Measurements from ENCODE around the gene AGTR1.

Gene AGTR1

GRCh38 chr3:148697306-148698189 is at the start of gene AGTR1:
AGTR1 (plus strand) TSS chr3:148697903; CDS start chr3:148741036, 43,133 bp downstream.
- DNase-seq (ENCODE audit: low read depth): no peak

GRCh38 chr3:148648685-148649352 is 48.9 kb upstream of the AGTR1 start:
- DNase-seq (ENCODE audit: low read depth): no peak

GRCh38 chr3:148651549-148651948 is 46.2 kb upstream of the AGTR1 start:
- DNase-seq (ENCODE audit: low read depth): no peak

GRCh38 chr3:148654433-148654832 is 43.3 kb upstream of the AGTR1 start:
- no peak for DNase-seq (ENCODE audit: low read depth)

GRCh38 chr3:148657470-148657869 is 40.2 kb upstream of the AGTR1 start:
- DNase-seq (ENCODE audit: low read depth): no peak

GRCh38 chr3:148659512-148659911 is 38.2 kb upstream of the AGTR1 start:
- no peak for DNase-seq (ENCODE audit: low read depth)

- no peak for DNase-seq (ENCODE audit: low read depth)
These were observed 17.4 kb upstream of the AGTR1 start for GRCh38 chr3:148680289-148680688.

- DNase-seq (ENCODE audit: low read depth): no peak
These were observed 16.6 kb upstream of the AGTR1 start for GRCh38 chr3:148681080-148681479.

GRCh38 chr3:148682997-148683396 is 14.7 kb upstream of the AGTR1 start:
- no peak for DNase-seq (ENCODE audit: low read depth)

- no peak for DNase-seq (ENCODE audit: low read depth)
These were observed 3.6 kb upstream of the AGTR1 start for GRCh38 chr3:148694116-148694515.

- DNase-seq (ENCODE audit: low read depth): no peak
These were observed 597 bp downstream of the AGTR1 start for GRCh38 chr3:148698190-148698810.

GRCh38 chr3:148705314-148705713 is 7.6 kb downstream of the AGTR1 start:
- no peak for DNase-seq (ENCODE audit: low read depth)

- DNase-seq (ENCODE audit: low read depth): no peak
These were observed 10.1 kb downstream of the AGTR1 start for GRCh38 chr3:148707601-148708380.

- no peak for DNase-seq (ENCODE audit: low read depth)
These were observed 10.7 kb downstream of the AGTR1 start for GRCh38 chr3:148708409-148708808.

GRCh38 chr3:148709560-148710253 is 12.0 kb downstream of the AGTR1 start:
- DNase-seq (ENCODE audit: low read depth): no peak

GRCh38 chr3:148710665-148711064 is 13.0 kb downstream of the AGTR1 start:
- no peak for DNase-seq (ENCODE audit: low read depth)

GRCh38 chr3:148711981-148712666 is 14.4 kb downstream of the AGTR1 start:
- DNase-seq (ENCODE audit: low read depth): no peak

- no peak for DNase-seq (ENCODE audit: low read depth)
These were observed 16.8 kb downstream of the AGTR1 start for GRCh38 chr3:148714521-148714920.

GRCh38 chr3:148716657-148717056 is 19.0 kb downstream of the AGTR1 start:
- no peak for DNase-seq (ENCODE audit: low read depth)

- DNase-seq (ENCODE audit: low read depth): no peak
These were observed 20.3 kb downstream of the AGTR1 start for GRCh38 chr3:148717885-148718561.
